SK-N-SH (cell line): ENCODE measurements around the gene AEBP1. TPM values are rescaled to one million over a fixed set of nuclear protein-coding genes. Genes with fewer than 3 reads are reported as not detected.

Experiments
- EZH2phosphoT487 ChIP-seq: fragments of 200-600 bp; sonication (generic); IDR thresholded peaks from 2 replicates; pipeline ENCODE4 v1.6.1; 2017; ENCODE audit warnings: low read depth, mixed run types, mild to moderate bottlenecking, antibody characterized with exemption, moderate library complexity, borderline replicate concordance
- FOXJ3 ChIP-seq: sonication (generic); formaldehyde crosslinking; IDR thresholded peaks from 2 replicates; pipeline ENCODE4 v1.5.1; 2020; ENCODE audit warnings: mild to moderate bottlenecking, missing genetic modification reagents
- FOXM1 ChIP-seq: IDR thresholded peaks from 2 replicates; pipeline ENCODE4 v1.4.0; 2012; ENCODE audit warnings: low read depth, mild to moderate bottlenecking
- GABPA ChIP-seq: IDR thresholded peaks from 2 replicates; pipeline ENCODE4 v1.4.0; 2012; ENCODE audit warnings: low read depth, mild to moderate bottlenecking
- MEF2A ChIP-seq: IDR thresholded peaks from 2 replicates; pipeline ENCODE4 v1.4.0; 2012; ENCODE audit warnings: low read depth, borderline replicate concordance
- MXI1 ChIP-seq: IDR thresholded peaks from 2 replicates; pipeline ENCODE4 v1.6.1; 2012; ENCODE audit warnings: mild to moderate bottlenecking, low read depth, low read length, improper control_type of control experiment
- POLR2AphosphoS5 ChIP-seq: IDR thresholded peaks from 2 replicates; pipeline ENCODE4 v1.6.1; 2012; ENCODE audit warnings: low read depth, low read length
- RCOR1 ChIP-seq: fragments of 150-350 bp; IDR thresholded peaks from 2 replicates; pipeline ENCODE4 v1.6.1; 2017; ENCODE audit warnings: antibody characterized with exemption, low read length
- RFX5 ChIP-seq: IDR thresholded peaks from 2 replicates; pipeline ENCODE4 v1.6.1; 2012; ENCODE audit warnings: mild to moderate bottlenecking, improper control_type of control experiment, low read length
- SIN3A ChIP-seq: IDR thresholded peaks from 2 replicates; pipeline ENCODE4 v1.6.1; 2012; ENCODE audit warnings: low read depth, mild to moderate bottlenecking, low read length, moderate library complexity, borderline replicate concordance
- SMC3 ChIP-seq: IDR thresholded peaks from 2 replicates; pipeline ENCODE4 v1.6.1; 2012; ENCODE audit warnings: low read depth, low read length, improper control_type of control experiment
- USF2 ChIP-seq: fragments of 150-350 bp; IDR thresholded peaks from 2 replicates; pipeline ENCODE4 v1.6.1; 2017; ENCODE audit warnings: antibody characterized with exemption, low read length, low read depth, borderline replicate concordance
- polyA plus RNA-seq, 3 experiments: library from polyadenylated mRNA; depleted of rRNA; stranded (reverse); fragments of >200 nt; gene quantifications; 2 replicates each; pipeline ENCODE4 v1.2.3, GENCODE V29; 2012
- TF ChIP-seq, protein P1 (sequence below): fragments of 150-350 bp; IDR thresholded peaks from 2 replicates; pipeline ENCODE4 v1.6.1; 2016; ENCODE audit warnings: mild to moderate bottlenecking, low read depth, low read length
- TF ChIP-seq, protein P2 (sequence below): IDR thresholded peaks from 2 replicates; pipeline ENCODE4; 2012
- TF ChIP-seq, protein P3 (sequence below): IDR thresholded peaks from 2 replicates; pipeline ENCODE4 v1.6.1; 2012; ENCODE audit warnings: mild to moderate bottlenecking, low read depth, low read length, moderate library complexity
- TF ChIP-seq, protein P4 (sequence below): IDR thresholded peaks from 2 replicates; pipeline ENCODE4 v1.4.0; 2012; ENCODE audit warnings: low read depth, borderline replicate concordance

Gene AEBP1
- polyA plus RNA-seq, 1 of the 3 experiments (the other 2 are of a cell fraction), result 105 TPM

DNA sequence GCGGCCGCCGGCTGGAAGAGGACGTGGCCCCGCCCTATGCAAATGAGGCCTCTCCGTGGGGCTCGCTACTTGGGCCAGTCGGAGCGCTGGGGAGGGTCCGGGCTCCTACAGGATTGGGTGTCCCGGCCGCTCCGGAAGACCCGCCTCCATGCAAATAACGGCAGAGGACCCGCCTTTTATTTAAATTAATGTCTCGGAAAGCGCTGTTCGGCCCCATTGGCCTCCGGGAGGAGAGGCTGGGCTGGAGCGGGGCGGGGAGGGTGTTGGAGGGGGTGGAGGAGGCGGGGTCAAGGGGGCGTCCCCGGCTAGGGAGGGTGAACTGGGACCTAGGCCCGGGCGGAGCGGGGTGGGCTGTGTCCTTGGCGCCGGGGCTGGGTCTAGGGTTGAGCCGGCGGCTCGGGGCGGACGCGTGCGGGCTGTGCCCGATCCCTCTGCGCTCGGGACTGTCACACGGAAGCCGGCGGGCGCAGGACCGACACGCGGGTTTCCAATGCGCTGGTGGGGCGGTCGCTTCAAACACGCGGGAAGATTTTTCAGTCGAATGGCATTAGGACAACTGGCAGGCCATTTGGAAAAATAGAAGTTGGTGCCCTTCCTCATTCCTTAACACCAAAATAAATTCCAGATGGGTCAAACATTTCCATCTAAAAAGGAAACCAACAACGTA, 21.5 kb upstream of the AEBP1 start (continued):
- TF ChIP-seq, protein P1, sequence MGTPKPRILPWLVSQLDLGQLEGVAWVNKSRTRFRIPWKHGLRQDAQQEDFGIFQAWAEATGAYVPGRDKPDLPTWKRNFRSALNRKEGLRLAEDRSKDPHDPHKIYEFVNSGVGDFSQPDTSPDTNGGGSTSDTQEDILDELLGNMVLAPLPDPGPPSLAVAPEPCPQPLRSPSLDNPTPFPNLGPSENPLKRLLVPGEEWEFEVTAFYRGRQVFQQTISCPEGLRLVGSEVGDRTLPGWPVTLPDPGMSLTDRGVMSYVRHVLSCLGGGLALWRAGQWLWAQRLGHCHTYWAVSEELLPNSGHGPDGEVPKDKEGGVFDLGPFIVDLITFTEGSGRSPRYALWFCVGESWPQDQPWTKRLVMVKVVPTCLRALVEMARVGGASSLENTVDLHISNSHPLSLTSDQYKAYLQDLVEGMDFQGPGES, result peak; percentile 60; the same call in 1 of the 2 replicates
- TF ChIP-seq GABPA (peak; percentile 76), SMC3 (no peak), FOXJ3 (no peak), RFX5 (no peak), USF2 (no peak; the same call in 1 of the 2 replicates), MXI1 (peak; percentile 85), RCOR1 (peak; percentile 59; the same call in 1 of the 2 replicates), EZH2phosphoT487 (no peak), SIN3A (peak; percentile 70; the same call in 1 of the 2 replicates), MEF2A (no peak), POLR2AphosphoS5 (peak; percentile 92), FOXM1 (no peak)
- TF ChIP-seq, protein P2, sequence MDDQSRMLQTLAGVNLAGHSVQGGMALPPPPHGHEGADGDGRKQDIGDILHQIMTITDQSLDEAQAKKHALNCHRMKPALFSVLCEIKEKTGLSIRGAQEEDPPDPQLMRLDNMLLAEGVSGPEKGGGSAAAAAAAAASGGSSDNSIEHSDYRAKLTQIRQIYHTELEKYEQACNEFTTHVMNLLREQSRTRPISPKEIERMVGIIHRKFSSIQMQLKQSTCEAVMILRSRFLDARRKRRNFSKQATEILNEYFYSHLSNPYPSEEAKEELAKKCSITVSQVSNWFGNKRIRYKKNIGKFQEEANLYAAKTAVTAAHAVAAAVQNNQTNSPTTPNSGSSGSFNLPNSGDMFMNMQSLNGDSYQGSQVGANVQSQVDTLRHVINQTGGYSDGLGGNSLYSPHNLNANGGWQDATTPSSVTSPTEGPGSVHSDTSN, result peak; percentile 2; the same call in 1 of the 2 replicates
- TF ChIP-seq, protein P3, sequence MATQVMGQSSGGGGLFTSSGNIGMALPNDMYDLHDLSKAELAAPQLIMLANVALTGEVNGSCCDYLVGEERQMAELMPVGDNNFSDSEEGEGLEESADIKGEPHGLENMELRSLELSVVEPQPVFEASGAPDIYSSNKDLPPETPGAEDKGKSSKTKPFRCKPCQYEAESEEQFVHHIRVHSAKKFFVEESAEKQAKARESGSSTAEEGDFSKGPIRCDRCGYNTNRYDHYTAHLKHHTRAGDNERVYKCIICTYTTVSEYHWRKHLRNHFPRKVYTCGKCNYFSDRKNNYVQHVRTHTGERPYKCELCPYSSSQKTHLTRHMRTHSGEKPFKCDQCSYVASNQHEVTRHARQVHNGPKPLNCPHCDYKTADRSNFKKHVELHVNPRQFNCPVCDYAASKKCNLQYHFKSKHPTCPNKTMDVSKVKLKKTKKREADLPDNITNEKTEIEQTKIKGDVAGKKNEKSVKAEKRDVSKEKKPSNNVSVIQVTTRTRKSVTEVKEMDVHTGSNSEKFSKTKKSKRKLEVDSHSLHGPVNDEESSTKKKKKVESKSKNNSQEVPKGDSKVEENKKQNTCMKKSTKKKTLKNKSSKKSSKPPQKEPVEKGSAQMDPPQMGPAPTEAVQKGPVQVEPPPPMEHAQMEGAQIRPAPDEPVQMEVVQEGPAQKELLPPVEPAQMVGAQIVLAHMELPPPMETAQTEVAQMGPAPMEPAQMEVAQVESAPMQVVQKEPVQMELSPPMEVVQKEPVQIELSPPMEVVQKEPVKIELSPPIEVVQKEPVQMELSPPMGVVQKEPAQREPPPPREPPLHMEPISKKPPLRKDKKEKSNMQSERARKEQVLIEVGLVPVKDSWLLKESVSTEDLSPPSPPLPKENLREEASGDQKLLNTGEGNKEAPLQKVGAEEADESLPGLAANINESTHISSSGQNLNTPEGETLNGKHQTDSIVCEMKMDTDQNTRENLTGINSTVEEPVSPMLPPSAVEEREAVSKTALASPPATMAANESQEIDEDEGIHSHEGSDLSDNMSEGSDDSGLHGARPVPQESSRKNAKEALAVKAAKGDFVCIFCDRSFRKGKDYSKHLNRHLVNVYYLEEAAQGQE, result 0 out of 2 replicates have a peak, but pooled peaks have one; percentile 17
- TF ChIP-seq, protein P4, sequence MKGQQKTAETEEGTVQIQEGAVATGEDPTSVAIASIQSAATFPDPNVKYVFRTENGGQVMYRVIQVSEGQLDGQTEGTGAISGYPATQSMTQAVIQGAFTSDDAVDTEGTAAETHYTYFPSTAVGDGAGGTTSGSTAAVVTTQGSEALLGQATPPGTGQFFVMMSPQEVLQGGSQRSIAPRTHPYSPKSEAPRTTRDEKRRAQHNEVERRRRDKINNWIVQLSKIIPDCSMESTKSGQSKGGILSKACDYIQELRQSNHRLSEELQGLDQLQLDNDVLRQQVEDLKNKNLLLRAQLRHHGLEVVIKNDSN, result no peak
